Keratinocyte (primary cell): ENCODE data around the gene VRK2.

Experiments
- EZH2 ChIP-seq: IDR thresholded peaks from one replicate; pipeline ENCODE4 v1.6.1; 2012; ENCODE audit warnings: inconsistent platforms, mild to moderate bottlenecking, low read length, moderate library complexity
- TF ChIP-seq, protein P1 (sequence below), 3 experiments: IDR thresholded peaks in 1 of 3; conservative IDR thresholded peaks in 1 of 3; optimal IDR thresholded peaks in 1 of 3; 2 replicates in 2 of 3; 3 replicates in 1 of 3; pipeline versions ENCODE3 to v1.5.1; 2011; ENCODE audit warnings: low read length in 3 of 3, mild to moderate bottlenecking in 3 of 3, moderate library complexity in 2 of 3, control low read depth in 1 of 3, inconsistent platforms in 1 of 3; ENCODE audit not compliant: insufficient read depth in 2 of 3; ENCODE audit errors: extremely low read depth in 1 of 3

DNA sequence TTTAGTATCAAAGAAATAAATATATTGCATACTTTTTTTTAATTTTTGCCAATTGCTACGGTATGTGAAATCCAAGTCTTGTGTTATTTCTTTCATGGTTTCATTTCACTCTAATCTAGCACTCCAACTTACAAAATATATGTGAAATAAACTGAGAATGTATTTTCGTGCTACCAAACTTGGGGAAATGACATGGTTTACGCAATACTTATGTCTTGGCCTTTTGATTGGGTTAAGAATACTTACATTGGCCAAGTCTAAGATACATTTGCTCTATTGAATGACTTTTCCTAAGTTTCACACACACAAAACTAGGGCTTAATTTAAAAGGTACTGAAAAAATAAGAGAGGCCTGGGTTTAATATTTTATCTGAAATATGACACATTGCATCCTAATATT is 80.5 kb downstream of the VRK2 start:
- TF ChIP-seq EZH2, result no peak
- TF ChIP-seq, protein P1, sequence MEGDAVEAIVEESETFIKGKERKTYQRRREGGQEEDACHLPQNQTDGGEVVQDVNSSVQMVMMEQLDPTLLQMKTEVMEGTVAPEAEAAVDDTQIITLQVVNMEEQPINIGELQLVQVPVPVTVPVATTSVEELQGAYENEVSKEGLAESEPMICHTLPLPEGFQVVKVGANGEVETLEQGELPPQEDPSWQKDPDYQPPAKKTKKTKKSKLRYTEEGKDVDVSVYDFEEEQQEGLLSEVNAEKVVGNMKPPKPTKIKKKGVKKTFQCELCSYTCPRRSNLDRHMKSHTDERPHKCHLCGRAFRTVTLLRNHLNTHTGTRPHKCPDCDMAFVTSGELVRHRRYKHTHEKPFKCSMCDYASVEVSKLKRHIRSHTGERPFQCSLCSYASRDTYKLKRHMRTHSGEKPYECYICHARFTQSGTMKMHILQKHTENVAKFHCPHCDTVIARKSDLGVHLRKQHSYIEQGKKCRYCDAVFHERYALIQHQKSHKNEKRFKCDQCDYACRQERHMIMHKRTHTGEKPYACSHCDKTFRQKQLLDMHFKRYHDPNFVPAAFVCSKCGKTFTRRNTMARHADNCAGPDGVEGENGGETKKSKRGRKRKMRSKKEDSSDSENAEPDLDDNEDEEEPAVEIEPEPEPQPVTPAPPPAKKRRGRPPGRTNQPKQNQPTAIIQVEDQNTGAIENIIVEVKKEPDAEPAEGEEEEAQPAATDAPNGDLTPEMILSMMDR (optimal IDR thresholded peaks at IDR 0.05 in 1 of 3, IDR thresholded peaks at IDR 0.05 in 1 of 3, conservative IDR thresholded peaks at IDR 0.05 in 1 of 3; ENCODE audit: extremely low read depth in 1 of 3, insufficient read depth in 2 of 3, low read length in 3 of 3), result no peak
